HG03159 (cell line): ENCODE data around the gene ANO4.
"Not testable (repeated sequence)": the region's sequence is repeated elsewhere in the genome, so short reads cannot be mapped to it uniquely, and the experiment has no call there.

ENCODE experiments used
- ATAC-seq: cut with Tn5 transposase; IDR thresholded peaks from one replicate; pipeline ENCODE4 v1.9.1; 2021; ENCODE audit warnings: mild to moderate bottlenecking, moderate library complexity; ENCODE audit not compliant: unreplicated experiment

ANO4 gene

GRCh38 chr12:100868487-100868886 is 73.9 kb downstream of the ANO4 start:
- no peak for ATAC-seq

- no peak for ATAC-seq
Measured at GRCh38 chr12:100871195-100871734, 76.7 kb downstream of the ANO4 start.

- ATAC-seq = no peak
Measured at GRCh38 chr12:100875156-100875555, 80.6 kb downstream of the ANO4 start.

- no peak for ATAC-seq
Measured at GRCh38 chr12:100875771-100876170, 81.2 kb downstream of the ANO4 start.

GRCh38 chr12:100877776-100878175 is 83.2 kb downstream of the ANO4 start:
- ATAC-seq = no peak

GRCh38 chr12:100895192-100895591 is 100.6 kb downstream of the ANO4 start:
- ATAC-seq = no peak

- no peak for ATAC-seq
Measured at GRCh38 chr12:100896192-100896591, 101.6 kb downstream of the ANO4 start.

GRCh38 chr12:100897240-100897639 is 102.7 kb downstream of the ANO4 start:
- ATAC-seq = no peak

- no peak for ATAC-seq
Measured at GRCh38 chr12:100899301-100899700, 104.7 kb downstream of the ANO4 start.

- ATAC-seq = no peak
Measured at GRCh38 chr12:100900808-100901207, 106.2 kb downstream of the ANO4 start.

- ATAC-seq = no peak
Measured at GRCh38 chr12:100901266-100901665, 106.7 kb downstream of the ANO4 start.

- no peak for ATAC-seq
Measured at GRCh38 chr12:100904270-100904669, 109.7 kb downstream of the ANO4 start.

GRCh38 chr12:100908501-100908900 is 113.9 kb downstream of the ANO4 start:
- ATAC-seq = no peak

- no peak for ATAC-seq
Measured at GRCh38 chr12:100913872-100914592, 119.5 kb downstream of the ANO4 start.

- ATAC-seq = no peak
Measured at GRCh38 chr12:100919116-100919515, 124.5 kb downstream of the ANO4 start.

- ATAC-seq = no peak
Measured at GRCh38 chr12:100920493-100920892, 125.9 kb downstream of the ANO4 start.

GRCh38 chr12:100926669-100927248 is 132.2 kb downstream of the ANO4 start:
- no peak for ATAC-seq

GRCh38 chr12:100927826-100928225 is 133.2 kb downstream of the ANO4 start:
- ATAC-seq = no peak

GRCh38 chr12:100932571-100932970 is 138.0 kb downstream of the ANO4 start:
- no peak for ATAC-seq

GRCh38 chr12:100933531-100933930 is 139.0 kb downstream of the ANO4 start:
- ATAC-seq = not testable (repeated sequence)

GRCh38 chr12:100935929-100936328 is 141.4 kb downstream of the ANO4 start:
- ATAC-seq = no peak

GRCh38 chr12:100936661-100937060 is 142.1 kb downstream of the ANO4 start:
- ATAC-seq = no peak
